ENCODE results near the gene ARMC5.

The ARMC5 gene

GRCh38 chr16:31478956-31479355, 19.7 kb downstream of the ARMC5 start:
- H3K36me3 ChIP-seq (ENCODE audit: insufficient read depth, low read length) = no peaks in the 10 kb centered on the region
- H3K4me1 ChIP-seq (ENCODE audit: insufficient read depth, low read length) = peaks cover 18% of the 10 kb centered on the region
- H3K79me2 ChIP-seq (ENCODE audit: insufficient read depth, low read length) = no peaks in the 10 kb centered on the region
- no peak overlapping the region for H3K4me2 ChIP-seq (ENCODE audit: insufficient read depth, low read length)
- H3K27ac ChIP-seq (ENCODE audit: low read length) = no peak overlapping the region
- H3K4me3 ChIP-seq (ENCODE audit: low read depth in 1 of 2, low read length in 2 of 2) = no peak overlapping the region
- peaks cover 3% of the 10 kb centered on the region for H3K27me3 ChIP-seq (ENCODE audit: insufficient read depth, low read length, poor library complexity)
- DNase-seq (no peak), ATAC-seq (ENCODE audit: insufficient read depth, low read depth) (no peak)
- no peaks in the 10 kb centered on the region for H3K9me3 ChIP-seq (ENCODE audit: insufficient read depth, low read length, severe bottlenecking)
- H4K20me1 ChIP-seq (ENCODE audit: insufficient read depth, low read length) = no peaks in the 10 kb centered on the region
- no peak overlapping the region for H3K9ac ChIP-seq (ENCODE audit: low read depth, low read length)
- no peak overlapping the region for H2AFZ ChIP-seq (ENCODE audit: low read depth, low read length)
- no peak for TF ChIP-seq CTCF (IDR thresholded peaks at IDR 0.05; ENCODE audit: borderline replicate concordance, extremely low read depth, low read length, poor library complexity, severe bottlenecking)
- no peak for TF ChIP-seq EZH2 (IDR thresholded peaks at IDR 0.05; ENCODE audit: borderline replicate concordance, low read depth, low read length, severe bottlenecking)

GRCh38 chr16:31479751-31480150, 20.4 kb downstream of the ARMC5 start:
- no peak overlapping the region for H3K9ac ChIP-seq (ENCODE audit: low read depth, low read length)
- DNase-seq (no peak), ATAC-seq (ENCODE audit: insufficient read depth, low read depth) (no peak)
- no peak overlapping the region for H3K27ac ChIP-seq (ENCODE audit: low read length)
- H3K36me3 ChIP-seq (ENCODE audit: insufficient read depth, low read length) = no peaks in the 10 kb centered on the region
- H3K4me1 ChIP-seq (ENCODE audit: insufficient read depth, low read length) = peaks cover 18% of the 10 kb centered on the region
- no peak overlapping the region for H2AFZ ChIP-seq (ENCODE audit: low read depth, low read length)
- H3K4me3 ChIP-seq (ENCODE audit: low read depth in 1 of 2, low read length in 2 of 2) = no peak overlapping the region
- no peaks in the 10 kb centered on the region for H3K79me2 ChIP-seq (ENCODE audit: insufficient read depth, low read length)
- no peak for TF ChIP-seq CTCF (IDR thresholded peaks at IDR 0.05; ENCODE audit: borderline replicate concordance, extremely low read depth, low read length, poor library complexity, severe bottlenecking)
- TF ChIP-seq EZH2 (IDR thresholded peaks at IDR 0.05; ENCODE audit: borderline replicate concordance, low read depth, low read length, severe bottlenecking) = no peak
- no peak overlapping the region for H3K4me2 ChIP-seq (ENCODE audit: insufficient read depth, low read length)
- no peaks in the 10 kb centered on the region for H3K9me3 ChIP-seq (ENCODE audit: insufficient read depth, low read length, severe bottlenecking)
- no peaks in the 10 kb centered on the region for H4K20me1 ChIP-seq (ENCODE audit: insufficient read depth, low read length)
- peaks cover 3% of the 10 kb centered on the region for H3K27me3 ChIP-seq (ENCODE audit: insufficient read depth, low read length, poor library complexity)

GRCh38 chr16:31480851-31481536, 21.7 kb downstream of the ARMC5 start:
- H3K4me2 ChIP-seq (ENCODE audit: insufficient read depth, low read length) = no peak overlapping the region
- no peak for DNase-seq
- no peak for ATAC-seq (ENCODE audit: insufficient read depth, low read depth)

More at GRCh38 chr16:31480851-31481536, 21.7 kb downstream of the ARMC5 start:
- Histone ChIP-seq H3K9me3 (ENCODE audit: insufficient read depth, low read length, severe bottlenecking) (no peaks in the 10 kb centered on the region), H3K36me3 (ENCODE audit: insufficient read depth, low read length) (no peaks in the 10 kb centered on the region), H3K79me2 (ENCODE audit: insufficient read depth, low read length) (no peaks in the 10 kb centered on the region), H3K4me3 (ENCODE audit: low read depth in 1 of 2, low read length in 2 of 2) (no peak overlapping the region), H3K27ac (ENCODE audit: low read length) (no peak overlapping the region), H2AFZ (ENCODE audit: low read depth, low read length) (no peak overlapping the region), H3K27me3 (ENCODE audit: insufficient read depth, low read length, poor library complexity) (peaks cover 3% of the 10 kb centered on the region), H3K9ac (ENCODE audit: low read depth, low read length) (no peak overlapping the region), H4K20me1 (ENCODE audit: insufficient read depth, low read length) (no peaks in the 10 kb centered on the region), H3K4me1 (ENCODE audit: insufficient read depth, low read length) (peaks cover 16% of the 10 kb centered on the region)
- TF ChIP-seq CTCF (IDR thresholded peaks at IDR 0.05; ENCODE audit: borderline replicate concordance, extremely low read depth, low read length, poor library complexity, severe bottlenecking) (no peak), EZH2 (IDR thresholded peaks at IDR 0.05; ENCODE audit: borderline replicate concordance, low read depth, low read length, severe bottlenecking) (no peak)
